Heart left ventricle (tissue), 13 donors: ENCODE results near the gene PUS7L.

Source experiments
- CTCF ChIP-seq, 12 donors: fragments of 200-600 bp; sonication (generic) in 4 of 12; IDR thresholded peaks; one replicate each; pipeline versions ENCODE4 v1.5.0 to v1.8.0; 2018 to 2022; ENCODE audit warnings: antibody characterized with exemption in 12 of 12, mild to moderate bottlenecking in 5 of 12
- POLR2A ChIP-seq, 2 donors: fragments of 450-650 bp; IDR thresholded peaks; one replicate each; pipeline ENCODE4 v1.6.1; 2017; ENCODE audit warnings: antibody characterized with exemption in 2 of 2, mild to moderate bottlenecking in 2 of 2, moderate library complexity in 2 of 2
- donor health status: ischemic (EF 13 %, LVEDD 7.1; RV severe dilation, severe dysfunction).
- donor health status: DM: no; HTN: yes; CAD: no.
- donor health status: DM: no; HTN: no; CAD: no.
- donor health status: ischemic (EF 25% LVEDD 6.9; RV normal size, moderate dysfunction).
- donor health status: ischemic (EF 25% LVEDD 5.7; RV mildly dilated, moderate dysfunction).
- donor health status: ischemic (EF 35%, LVEDD 5.7; RV mildly dilated, moderate dysfunction).
- donor health status: nonischemic (EF 11% LVEDD 7.7; RV severe dilation, severe dysfunction).
- donor health status: DM: yes; HTN: yes; CAD: no.
- donor health status: PGD.
- donor health status: ischemic (EF 29% LVEDD 5.4; RV normal size, mild dysfunction).
- donor health status: nonischemic (EF 23%, LVEDD 6.1; RV moderate dilation, normal function).

- no peak for TF ChIP-seq CTCF (IDR thresholded peaks at IDR 0.05)
- no peak for TF ChIP-seq POLR2A (IDR thresholded peaks at IDR 0.05)
Observed at GRCh38 chr12:43694879-43695278, 63.7 kb downstream of the PUS7L start.
